Measurements from ENCODE around the gene TMEM120B. TPM values are rescaled to one million over a fixed set of nuclear protein-coding genes. Genes with fewer than 3 reads are reported as not detected.
A peak's percentile ranks its signal among the peaks of the same experiment; 100 is the strongest.

Gene TMEM120B
- total and polyA plus RNA-seq, 2 of the 13 experiments (the other 11 are each of a cell fraction or from before 2014, with no cell fraction given) = 7.1 to 12.9 TPM

GRCh38 chr12:121748571-121749265, 36.2 kb downstream of the TMEM120B start (continued):
- TF ChIP-seq CREM (IDR thresholded peaks at IDR 0.05) = peak; percentile 63; the same call in 1 of the 2 replicates
- no peak for TF ChIP-seq CREM (CRISPR knock-in tag; IDR thresholded peaks at IDR 0.05)
- no peak; the same call in 1 of the 2 replicates for TF ChIP-seq MYC (CRISPR knock-in tag; IDR thresholded peaks at IDR 0.05; ENCODE audit: borderline replicate concordance)
- TF ChIP-seq SALL2 (CRISPR knock-in tag; IDR thresholded peaks at IDR 0.05) = no peak
- TF ChIP-seq SOX6 (IDR thresholded peaks at IDR 0.05) = no peak
- peak; percentile 68 for TF ChIP-seq SOX6 (CRISPR knock-in tag; IDR thresholded peaks at IDR 0.05)
- TF ChIP-seq ZNF235 (CRISPR knock-in tag; IDR thresholded peaks at IDR 0.05; ENCODE audit: borderline replicate concordance) = 0 out of 2 replicates have a peak, but pooled peaks have one; percentile 58
- TF ChIP-seq ISX (CRISPR knock-in tag; conservative IDR thresholded peaks at IDR 0.05) = no peak
- TF ChIP-seq NFE2L2 (IDR thresholded peaks at IDR 0.05; ENCODE audit: low read length) = peak; percentile 46; the same call in 1 of the 2 replicates
- TF ChIP-seq ZGPAT (CRISPR knock-in tag; IDR thresholded peaks at IDR 0.05) = peak; percentile 26; the same call in 1 of the 2 replicates
- TF ChIP-seq SOX5 (CRISPR knock-in tag; IDR thresholded peaks at IDR 0.05; ENCODE audit: borderline replicate concordance) = peak; percentile 37; the same call in 1 of the 2 replicates
- TF ChIP-seq MTA1 (CRISPR knock-in tag; IDR thresholded peaks at IDR 0.05; ENCODE audit: borderline replicate concordance) = 0 out of 2 replicates have a peak, but pooled peaks have one; percentile 61
- 0 out of 2 replicates have a peak, but pooled peaks have one; percentile 50 for TF ChIP-seq ZNF451 (CRISPR knock-in tag; IDR thresholded peaks at IDR 0.05)
- TF ChIP-seq ZNF414 (CRISPR knock-in tag; IDR thresholded peaks at IDR 0.05) = peak; percentile 61; the same call in 1 of the 2 replicates
- no peak for TF ChIP-seq BRCA1 (CRISPR knock-in tag; IDR thresholded peaks at IDR 0.05)
- no peak for TF ChIP-seq NCOA2 (CRISPR knock-in tag; IDR thresholded peaks at IDR 0.05)
- TF ChIP-seq NR2C2 (CRISPR knock-in tag; IDR thresholded peaks at IDR 0.05; ENCODE audit: borderline replicate concordance) = peak; percentile 62
- 0 out of 2 replicates have a peak, but pooled peaks have one; percentile 21 for TF ChIP-seq KDM6A (CRISPR knock-in tag; IDR thresholded peaks at IDR 0.05; ENCODE audit: low read depth)
- TF ChIP-seq HIVEP1 (CRISPR knock-in tag; IDR thresholded peaks at IDR 0.05) = peak; percentile 60
- TF ChIP-seq PATZ1 (CRISPR knock-in tag; IDR thresholded peaks at IDR 0.05) = peak; percentile 47; the same call in 1 of the 2 replicates
- TF ChIP-seq SP4 (CRISPR knock-in tag; IDR thresholded peaks at IDR 0.05) = 0 out of 2 replicates have a peak, but pooled peaks have one; percentile 6
- TF ChIP-seq ELF1 (CRISPR knock-in tag; IDR thresholded peaks at IDR 0.05) = peak; percentile 54; the same call in 1 of the 2 replicates
- TF ChIP-seq ZNF317 (CRISPR knock-in tag; IDR thresholded peaks at IDR 0.05) = peak; percentile 65; the same call in 1 of the 2 replicates
- TF ChIP-seq ZNF879 (CRISPR knock-in tag; IDR thresholded peaks at IDR 0.05) = no peak
- TF ChIP-seq MTA3 (CRISPR knock-in tag; IDR thresholded peaks at IDR 0.05) = no peak
- TF ChIP-seq CEBPG (CRISPR knock-in tag; IDR thresholded peaks at IDR 0.05) = 0 out of 2 replicates have a peak, but pooled peaks have one; percentile 20
- TF ChIP-seq ZNF549 (CRISPR knock-in tag; IDR thresholded peaks at IDR 0.05) = no peak
- TF ChIP-seq MIER2 (CRISPR knock-in tag; IDR thresholded peaks at IDR 0.05) = 0 out of 2 replicates have a peak, but pooled peaks have one; percentile 46
- TF ChIP-seq GATAD1 (CRISPR knock-in tag; IDR thresholded peaks at IDR 0.05) = 0 out of 2 replicates have a peak, but pooled peaks have one; percentile 30
